Gastrocnemius medialis (tissue), 4 donors: ENCODE results near the gene THADA.

Experiments
- POLR2A ChIP-seq, 2 donors: fragments of 450-650 bp; IDR thresholded peaks; one replicate each; pipeline ENCODE4 v1.6.1; 2017; ENCODE audit warnings: antibody characterized with exemption in 2 of 2, mild to moderate bottlenecking in 2 of 2, moderate library complexity in 2 of 2
- TF ChIP-seq, protein P1 (sequence below), 5 experiments: fragments of 450-650 bp in 3 of 5; fragments of 200-600 bp in 2 of 5; sonication (generic) in 2 of 5; IDR thresholded peaks in 4 of 5; conservative IDR thresholded peaks in 1 of 5; 1 replicate in 4 of 5; 2 replicates in 1 of 5; pipeline ENCODE4 v1.5.1; 2016 to 2019; ENCODE audit warnings: antibody characterized with exemption in 5 of 5, mild to moderate bottlenecking in 3 of 5, moderate library complexity in 3 of 5

DNA sequence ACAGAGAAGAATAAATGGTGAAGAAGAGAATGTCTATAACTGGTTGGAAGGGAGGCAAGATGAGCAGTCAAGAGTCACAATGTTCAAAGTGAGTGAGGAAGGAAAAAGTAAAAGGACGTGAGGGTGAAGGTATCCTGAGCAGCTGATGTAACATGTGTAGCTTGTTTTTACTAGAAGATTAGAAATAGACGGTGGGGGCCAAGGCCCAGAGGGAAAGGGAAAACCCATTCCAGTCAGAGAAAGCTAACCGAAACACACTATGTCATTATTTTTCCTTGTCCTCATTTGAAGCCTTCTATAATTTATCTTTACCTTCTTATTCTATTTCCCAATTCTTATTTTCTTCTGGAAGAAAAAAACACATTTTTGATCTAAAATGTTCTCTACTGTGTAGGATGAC is 176.6 kb downstream of the THADA start:
- TF ChIP-seq, protein P1, sequence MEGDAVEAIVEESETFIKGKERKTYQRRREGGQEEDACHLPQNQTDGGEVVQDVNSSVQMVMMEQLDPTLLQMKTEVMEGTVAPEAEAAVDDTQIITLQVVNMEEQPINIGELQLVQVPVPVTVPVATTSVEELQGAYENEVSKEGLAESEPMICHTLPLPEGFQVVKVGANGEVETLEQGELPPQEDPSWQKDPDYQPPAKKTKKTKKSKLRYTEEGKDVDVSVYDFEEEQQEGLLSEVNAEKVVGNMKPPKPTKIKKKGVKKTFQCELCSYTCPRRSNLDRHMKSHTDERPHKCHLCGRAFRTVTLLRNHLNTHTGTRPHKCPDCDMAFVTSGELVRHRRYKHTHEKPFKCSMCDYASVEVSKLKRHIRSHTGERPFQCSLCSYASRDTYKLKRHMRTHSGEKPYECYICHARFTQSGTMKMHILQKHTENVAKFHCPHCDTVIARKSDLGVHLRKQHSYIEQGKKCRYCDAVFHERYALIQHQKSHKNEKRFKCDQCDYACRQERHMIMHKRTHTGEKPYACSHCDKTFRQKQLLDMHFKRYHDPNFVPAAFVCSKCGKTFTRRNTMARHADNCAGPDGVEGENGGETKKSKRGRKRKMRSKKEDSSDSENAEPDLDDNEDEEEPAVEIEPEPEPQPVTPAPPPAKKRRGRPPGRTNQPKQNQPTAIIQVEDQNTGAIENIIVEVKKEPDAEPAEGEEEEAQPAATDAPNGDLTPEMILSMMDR (IDR thresholded peaks at IDR 0.05 in 4 of 5, conservative IDR thresholded peaks at IDR 0.05 in 1 of 5) = no peak
- TF ChIP-seq POLR2A (IDR thresholded peaks at IDR 0.05) = no peak
